RWPE1 (cell line): ENCODE results near the gene ZDHHC1.

Source experiments
- CTCF ChIA-PET: fragments of 350-600 bp; sonication (Branson Sonifier 250); formaldehyde crosslinking; extraction: SDS; loops from one replicate; lab custom pipeline; 2021; lab: Yijun Ruan, JAX
- POLR2A ChIA-PET: fragments of 400-600 bp; formaldehyde crosslinking; extraction: SDS; loops from one replicate; lab custom pipeline; 2020; ENCODE audit warnings: antibody characterized with exemption; ENCODE audit not compliant: low non-redundant PET; lab: Yijun Ruan, JAX
- DNase-seq: peaks from one replicate; pipeline ENCODE4 v3.0.0; 2012; ENCODE audit warnings: low spot score
- H3K27ac ChIP-seq: fragments of 450-650 bp; 2 replicates; pipeline ENCODE4 v1.5.1; 2017
- TF ChIP-seq, protein P1 (sequence below): fragments of 450-650 bp; conservative IDR thresholded peaks from 2 replicates; pipeline ENCODE4 v1.5.1; 2017; ENCODE audit warnings: low read depth, mild to moderate bottlenecking

ZDHHC1 gene

DNA sequence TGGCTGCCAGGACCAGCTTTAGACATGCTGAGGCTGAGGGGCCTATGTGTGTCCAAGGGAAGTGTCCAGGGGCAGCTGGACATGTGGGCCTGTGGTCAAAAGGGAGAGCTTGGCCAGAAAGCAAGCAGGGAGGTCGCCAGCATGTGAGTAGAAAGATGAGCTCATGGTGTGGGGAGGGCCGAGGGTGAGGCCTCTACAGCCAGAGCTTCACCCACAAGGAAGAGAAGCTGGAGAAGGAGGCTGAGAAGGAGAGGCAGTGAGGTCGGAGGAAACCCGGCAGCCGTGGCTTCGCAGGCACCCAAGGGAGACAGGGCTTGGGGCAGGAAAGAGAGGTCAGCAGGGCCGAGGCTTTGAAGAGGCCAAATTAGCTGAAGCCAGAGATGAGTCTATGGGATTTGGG lies 10.7 kb upstream of the ZDHHC1 start:
- POLR2A ChIA-PET: interaction anchor here (0.5 to 0.6 kb wide), 2 partner anchors 15 to 89 kb away, joined by 3 to 4 read pairs; no protein-coding TSS in a partner anchor
- TF ChIP-seq, protein P1, sequence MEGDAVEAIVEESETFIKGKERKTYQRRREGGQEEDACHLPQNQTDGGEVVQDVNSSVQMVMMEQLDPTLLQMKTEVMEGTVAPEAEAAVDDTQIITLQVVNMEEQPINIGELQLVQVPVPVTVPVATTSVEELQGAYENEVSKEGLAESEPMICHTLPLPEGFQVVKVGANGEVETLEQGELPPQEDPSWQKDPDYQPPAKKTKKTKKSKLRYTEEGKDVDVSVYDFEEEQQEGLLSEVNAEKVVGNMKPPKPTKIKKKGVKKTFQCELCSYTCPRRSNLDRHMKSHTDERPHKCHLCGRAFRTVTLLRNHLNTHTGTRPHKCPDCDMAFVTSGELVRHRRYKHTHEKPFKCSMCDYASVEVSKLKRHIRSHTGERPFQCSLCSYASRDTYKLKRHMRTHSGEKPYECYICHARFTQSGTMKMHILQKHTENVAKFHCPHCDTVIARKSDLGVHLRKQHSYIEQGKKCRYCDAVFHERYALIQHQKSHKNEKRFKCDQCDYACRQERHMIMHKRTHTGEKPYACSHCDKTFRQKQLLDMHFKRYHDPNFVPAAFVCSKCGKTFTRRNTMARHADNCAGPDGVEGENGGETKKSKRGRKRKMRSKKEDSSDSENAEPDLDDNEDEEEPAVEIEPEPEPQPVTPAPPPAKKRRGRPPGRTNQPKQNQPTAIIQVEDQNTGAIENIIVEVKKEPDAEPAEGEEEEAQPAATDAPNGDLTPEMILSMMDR: no peak

DNA sequence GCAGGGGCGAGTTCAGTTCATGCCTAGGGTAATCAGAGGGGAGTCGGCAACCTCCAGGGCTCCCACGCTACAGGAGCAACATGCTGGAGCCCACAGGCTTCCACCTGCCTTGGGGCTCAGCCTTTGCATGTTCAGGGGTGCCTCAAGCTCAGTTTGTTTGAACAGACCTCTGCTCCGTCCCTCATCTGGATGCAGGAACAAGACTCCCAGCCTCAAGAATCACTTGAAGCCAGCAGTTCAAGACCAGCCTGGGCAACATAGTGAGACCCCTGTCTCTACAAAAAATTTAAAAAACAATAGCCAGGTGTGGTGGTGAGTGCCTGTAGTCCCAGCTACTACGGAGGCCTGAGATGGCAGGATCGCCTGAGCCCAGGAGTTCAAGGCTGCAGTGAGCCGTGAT lies 9.7 kb upstream of the ZDHHC1 start:
- no peak for DNase-seq
- TF ChIP-seq, protein P1: no peak
- ChIA-PET POLR2A (no interaction called here), CTCF (interaction anchor here (1.2 kb wide), 1 partner anchor 148 kb away, joined by 3 read pairs; no protein-coding TSS in a partner anchor)
- H3K27ac ChIP-seq: no peak overlapping the region

More for the DNA sequence above, 10.7 kb upstream of the ZDHHC1 start:
- CTCF ChIA-PET: interaction anchor here (1.1 to 3.2 kb wide), 4 partner anchors 9 to 54 kb away, joined by 3 to 19 read pairs (median 3); partner anchors contain the start of gene ATP6V0D1
- DNase-seq: no peak
- no peak overlapping the region for H3K27ac ChIP-seq

DNA sequence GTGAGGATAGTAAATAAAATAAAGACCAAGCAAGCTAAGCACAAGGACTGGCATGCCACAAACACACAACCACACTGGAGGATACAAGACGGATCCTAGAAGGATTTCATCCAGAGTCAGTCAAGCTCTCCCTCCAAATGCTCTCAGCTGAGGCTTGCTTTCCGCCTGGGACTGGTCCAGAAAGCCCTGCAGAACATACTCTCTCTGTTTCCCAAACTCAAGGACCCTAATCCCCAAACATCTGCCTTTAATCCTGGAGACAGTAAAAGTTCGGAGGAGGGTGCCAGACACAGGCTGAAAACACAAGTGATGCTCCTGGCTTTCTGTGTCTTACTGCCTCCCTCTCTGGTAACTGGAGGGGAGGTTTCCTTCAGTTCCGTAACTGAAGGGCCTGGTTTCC lies 9.3 kb upstream of the ZDHHC1 start:
- no peak for DNase-seq
- POLR2A ChIA-PET: no interaction called here
- TF ChIP-seq, protein P1: no peak
- CTCF ChIA-PET: interaction anchor here (0.6 to 1.2 kb wide), 3 partner anchors 147 to 1044 kb away, joined by 3 to 4 read pairs (median 3); no protein-coding TSS in a partner anchor
- no peak overlapping the region for H3K27ac ChIP-seq

DNA sequence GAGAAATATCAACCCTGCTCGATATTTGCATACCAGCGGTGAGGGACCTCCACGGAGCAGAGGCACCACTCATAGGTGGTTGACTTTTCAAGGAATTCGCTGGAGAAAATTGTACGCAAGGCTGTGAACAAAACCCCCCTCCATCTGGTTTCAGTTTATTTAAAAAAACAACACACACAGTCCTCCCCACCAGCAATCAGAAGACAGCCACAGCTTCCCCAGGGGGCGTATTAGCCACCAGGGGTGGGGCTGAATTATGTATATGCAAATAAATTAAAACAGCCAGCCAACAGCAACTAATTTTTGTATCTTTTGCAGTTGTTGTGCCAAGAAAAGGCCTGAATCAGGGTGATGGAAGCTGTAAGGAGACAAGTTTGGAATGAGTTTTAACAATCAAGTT lies 8.8 kb upstream of the ZDHHC1 start:
- no peak for DNase-seq
- H3K27ac ChIP-seq: no peak overlapping the region
- TF ChIP-seq, protein P1: no peak
- POLR2A ChIA-PET: no interaction called here
- CTCF ChIA-PET: interaction anchor here (0.6 to 1.2 kb wide), 5 partner anchors 9 to 1044 kb away, joined by 3 to 4 read pairs (median 3); partner anchors contain the start of gene ZDHHC1

DNA sequence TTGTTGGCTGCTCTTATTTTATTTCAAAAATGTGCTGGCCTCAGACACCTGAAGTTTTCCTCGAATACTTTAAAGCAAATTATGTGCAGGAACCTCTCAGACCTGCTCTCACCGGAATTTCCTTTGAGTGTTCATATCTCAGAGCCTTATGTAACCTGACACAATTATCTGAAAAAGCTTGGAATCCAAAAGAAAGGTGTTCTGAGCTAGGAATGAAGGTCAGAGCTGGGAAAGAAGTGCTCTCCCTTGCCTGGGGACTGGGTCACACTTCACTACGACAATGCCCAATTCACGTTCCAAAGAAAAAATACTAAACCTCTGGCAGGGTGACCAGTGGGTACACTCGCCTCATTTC lies 8.0 kb upstream of the ZDHHC1 start:
- POLR2A ChIA-PET: no interaction called here
- CTCF ChIA-PET: interaction anchor here (0.7 to 1.1 kb wide), 2 partner anchors 8 to 42 kb away, joined by 3 read pairs; partner anchors contain the start of gene ZDHHC1
- TF ChIP-seq, protein P1: no peak
- no peak overlapping the region for H3K27ac ChIP-seq
- no peak for DNase-seq

DNA sequence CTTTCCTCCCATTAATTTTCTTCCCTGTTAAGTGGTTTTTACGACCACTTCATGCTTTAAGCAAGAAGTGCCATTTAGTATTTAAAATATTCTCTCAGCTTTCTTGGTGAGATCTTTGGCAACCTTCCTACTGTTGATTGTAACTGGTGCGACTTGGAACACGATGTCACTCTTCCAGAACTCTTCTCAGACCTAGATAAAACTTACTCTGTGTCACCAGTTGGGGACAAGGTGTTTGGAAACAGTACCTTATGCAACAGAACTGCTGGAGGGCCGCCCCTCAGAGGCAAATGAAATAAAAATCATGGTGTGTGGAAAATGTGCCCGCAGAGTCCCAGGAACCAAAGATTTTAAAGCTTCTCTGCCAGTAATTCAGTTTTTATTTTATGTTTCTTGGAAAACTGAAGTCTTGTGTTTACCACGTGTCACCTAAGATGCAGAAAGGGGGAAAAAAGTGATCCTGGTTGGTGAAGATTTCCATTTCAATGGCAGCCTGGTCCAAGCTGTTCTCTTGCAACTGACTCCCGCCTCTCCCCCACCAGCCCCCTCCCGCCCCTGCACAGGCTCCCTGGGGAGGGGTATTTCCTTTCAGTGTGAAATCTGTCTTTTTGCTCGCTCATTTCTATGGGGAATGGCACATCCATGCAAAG lies 7.5 kb upstream of the ZDHHC1 start:
- TF ChIP-seq, protein P1: no peak
- no peak for DNase-seq
- ChIA-PET POLR2A (no interaction called here), CTCF (interaction anchor here (0.7 to 1.1 kb wide), 3 partner anchors 42 to 73 kb away, joined by 3 to 6 read pairs (median 3); no protein-coding TSS in a partner anchor)
- no peak overlapping the region for H3K27ac ChIP-seq
